ENCODE measurements around the gene ERBIN. TPM values are rescaled to one million over a fixed set of nuclear protein-coding genes. Genes with fewer than 3 reads are reported as not detected.
"Not testable (repeated sequence)": the region's sequence is repeated elsewhere in the genome, so short reads cannot be mapped to it uniquely, and the experiment has no call there.

Gene ERBIN
- polyA plus RNA-seq, 1 donor = 124 TPM

- no peak for DNase-seq
Measured at GRCh38 chr5:66004216-66004615, 77.8 kb downstream of the ERBIN start.

DNA sequence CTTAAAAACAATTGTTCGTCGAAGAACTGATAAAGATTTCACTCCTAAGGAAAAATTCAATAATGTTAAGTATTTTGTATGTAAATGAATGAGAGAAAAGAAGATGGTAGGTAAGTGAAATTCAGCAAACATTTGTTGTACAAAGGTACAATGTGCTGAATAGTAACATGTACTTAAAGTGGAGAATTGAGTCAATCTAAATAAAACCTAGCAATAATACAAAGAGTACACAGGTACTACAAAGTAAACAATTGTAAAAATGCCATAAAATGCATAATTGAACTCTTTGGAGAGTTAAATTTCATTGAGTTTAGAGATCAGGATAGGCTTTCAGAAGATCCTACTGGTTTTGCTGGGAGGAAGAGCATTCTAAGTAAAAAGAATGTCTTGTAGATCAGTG, 82.9 kb downstream of the ERBIN start:
- no peak for DNase-seq

DNA sequence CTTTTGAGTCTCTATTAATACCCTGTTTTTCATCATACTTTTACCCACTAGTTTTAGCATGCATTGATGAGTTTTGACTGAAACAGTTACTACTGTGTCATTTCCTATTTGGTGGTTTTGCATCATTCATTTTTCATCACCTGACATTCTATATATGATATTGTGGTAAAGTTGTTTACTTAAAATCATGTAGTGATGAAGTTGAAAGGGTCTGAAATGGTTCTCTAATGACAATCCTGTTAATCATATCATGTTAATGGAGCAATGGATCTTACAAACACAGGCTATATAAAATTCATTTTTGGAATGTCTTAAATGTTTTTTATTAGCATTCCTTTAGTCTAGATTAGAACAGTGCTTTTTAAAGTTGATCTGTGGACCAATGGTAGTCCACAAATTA, 84.1 kb downstream of the ERBIN start:
- DNase-seq = no peak

DNA sequence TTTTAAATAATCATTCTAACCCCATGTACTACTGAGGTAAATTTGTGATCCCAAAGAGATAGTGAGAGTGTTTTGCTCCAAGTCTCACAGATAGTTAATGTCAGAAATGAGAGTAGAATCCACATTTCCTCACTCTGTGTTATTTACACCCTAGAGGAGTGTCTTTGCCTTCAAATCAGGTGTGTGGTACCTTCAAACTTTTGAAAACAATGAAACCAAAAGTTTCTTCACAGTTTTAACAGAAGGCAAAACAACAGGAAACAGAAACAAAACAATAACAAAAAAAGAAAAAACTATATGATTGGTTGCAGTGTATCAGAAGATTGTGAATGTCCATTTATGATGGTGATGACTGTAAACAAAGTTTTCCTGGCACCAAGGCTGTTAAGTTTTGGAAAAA, 85.9 kb downstream of the ERBIN start:
- no peak for DNase-seq

DNA sequence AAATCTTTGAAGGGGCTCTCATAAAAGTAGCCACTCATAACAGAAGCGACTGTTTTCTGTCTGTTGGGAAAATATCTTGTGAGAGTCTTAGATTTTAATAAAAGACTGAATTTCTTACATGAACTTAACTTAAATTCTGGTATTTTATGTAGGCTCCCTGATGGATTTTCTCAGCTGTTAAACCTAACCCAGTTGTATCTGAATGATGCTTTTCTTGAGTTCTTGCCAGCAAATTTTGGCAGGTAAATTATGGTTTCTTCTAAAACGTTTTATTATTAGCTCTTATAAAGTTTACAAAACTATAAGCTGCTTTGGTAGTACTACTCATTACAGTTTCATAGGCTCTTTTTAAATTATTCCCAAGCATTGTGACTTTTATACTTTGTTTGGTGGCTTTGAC, 87.0 kb downstream of the ERBIN start:
- no peak for DNase-seq

DNA sequence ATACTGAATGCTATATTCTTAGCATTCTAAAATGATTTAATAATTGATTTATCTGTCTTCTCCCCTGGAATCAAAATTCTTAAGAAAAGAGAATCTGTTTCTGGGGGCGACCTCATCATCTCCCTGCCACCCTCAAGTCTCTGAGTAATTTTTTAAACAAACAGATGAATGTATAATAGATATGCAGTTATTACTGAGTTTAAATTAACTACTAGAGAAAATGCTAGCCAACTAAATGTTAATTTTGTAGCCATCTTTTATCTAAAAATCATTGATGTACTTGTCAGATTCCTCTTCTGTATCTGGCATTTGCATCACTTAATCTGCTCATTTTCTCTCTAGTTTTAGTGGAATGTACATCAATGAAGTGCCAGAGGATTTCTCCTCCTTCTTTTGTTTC, 87.5 kb downstream of the ERBIN start:
- DNase-seq = no peak

DNA sequence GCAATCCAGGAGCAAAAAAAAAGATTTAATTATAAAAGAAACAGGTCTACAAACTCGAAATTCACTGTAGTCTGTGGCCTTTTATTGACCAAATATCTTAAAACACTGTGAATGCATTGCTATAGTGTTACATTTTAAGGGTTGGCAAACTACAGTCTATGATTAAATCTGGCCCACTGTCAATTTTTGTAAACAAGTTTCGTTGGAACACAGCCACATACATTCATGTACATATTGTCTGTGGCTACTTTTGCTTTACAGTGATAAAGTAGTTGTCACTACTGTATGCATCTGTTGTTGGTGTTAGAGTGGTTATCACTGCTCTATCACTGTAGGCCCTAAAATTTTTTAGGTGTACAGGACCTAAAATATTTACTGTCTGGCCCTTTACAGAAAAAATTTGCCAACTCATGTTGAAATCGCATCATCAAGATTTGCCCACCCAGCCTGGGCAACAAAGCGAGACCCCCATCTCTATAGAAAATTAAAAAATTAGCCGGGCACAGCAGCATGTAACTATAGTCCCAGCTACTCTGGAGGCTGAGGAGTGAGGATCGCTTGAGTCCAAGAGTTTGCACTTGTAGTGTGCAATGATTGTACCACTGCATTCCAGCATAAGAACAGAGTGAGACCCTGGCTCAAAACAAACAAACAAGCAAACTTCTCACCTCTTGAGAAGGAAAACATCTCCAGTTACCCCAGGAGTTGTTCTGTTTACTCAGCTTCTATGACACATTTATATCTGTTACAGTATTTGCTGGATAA, 89.0 kb downstream of the ERBIN start:
- no peak for DNase-seq

DNA sequence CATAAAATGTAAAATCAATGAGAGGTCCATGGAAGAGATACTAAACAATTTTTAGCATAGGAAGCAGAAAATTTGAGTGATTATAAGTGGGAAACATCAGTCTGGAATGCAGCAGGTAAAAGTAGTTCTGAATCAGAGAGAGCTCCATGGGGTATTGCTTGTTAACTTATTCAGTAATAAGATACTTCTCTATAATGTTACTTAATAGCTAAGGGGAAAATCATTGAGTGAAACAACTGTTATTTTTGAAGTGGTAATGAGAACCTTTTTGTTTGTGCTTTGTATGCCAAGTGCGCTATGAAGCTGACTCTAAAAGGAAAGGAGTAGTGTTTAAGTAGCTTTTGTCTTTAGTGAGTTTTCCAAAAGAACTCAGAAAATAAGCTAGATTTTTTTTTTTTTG, 95.2 kb downstream of the ERBIN start:
- no peak for DNase-seq

GRCh38 chr5:66039296-66039695, 112.9 kb downstream of the ERBIN start:
- no peak for DNase-seq

DNA sequence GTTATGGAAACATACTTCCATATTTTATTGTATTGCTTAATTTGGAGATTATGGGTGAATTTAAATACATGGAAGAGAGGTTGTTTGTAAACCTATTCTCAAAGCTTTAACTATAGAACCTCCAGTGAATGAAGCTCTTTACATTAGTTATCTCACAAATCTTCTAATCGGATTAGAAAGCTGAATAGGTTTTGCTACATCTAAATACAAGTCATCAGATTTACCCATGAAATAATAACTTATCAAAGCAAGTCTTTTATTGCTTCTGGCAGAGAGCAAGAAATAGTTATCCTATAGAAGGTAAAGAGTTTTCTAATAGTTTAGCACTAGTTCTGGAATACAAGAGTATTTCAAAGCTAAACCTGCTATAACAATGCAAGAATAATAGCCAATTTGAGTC, 113.3 kb downstream of the ERBIN start:
- no peak for DNase-seq

- DNase-seq = no peak
Measured at GRCh38 chr5:66041627-66042026, 115.3 kb downstream of the ERBIN start.

- DNase-seq = no peak
Measured at GRCh38 chr5:66057239-66057638, 130.9 kb downstream of the ERBIN start.

DNA sequence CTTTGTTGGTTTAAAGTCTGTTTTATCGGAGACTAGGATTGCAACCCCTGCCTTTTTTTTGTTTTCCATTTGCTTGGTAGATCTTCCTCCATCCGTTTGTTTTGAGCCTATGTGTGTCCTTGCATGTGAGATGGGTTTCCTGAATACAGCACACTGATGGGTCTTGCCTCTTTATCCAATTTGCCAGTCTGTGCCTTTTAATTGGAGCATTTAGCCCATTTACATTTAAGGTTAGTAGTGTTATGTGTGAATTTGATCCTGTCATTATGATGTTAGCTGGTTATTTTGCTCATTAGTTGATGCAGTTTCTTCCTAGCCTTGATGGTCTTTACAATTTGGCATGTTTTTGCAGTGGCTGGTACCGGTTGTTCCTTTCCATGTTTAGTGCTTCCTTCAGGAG, 134.9 kb downstream of the ERBIN start:
- not testable (repeated sequence) for DNase-seq

DNA sequence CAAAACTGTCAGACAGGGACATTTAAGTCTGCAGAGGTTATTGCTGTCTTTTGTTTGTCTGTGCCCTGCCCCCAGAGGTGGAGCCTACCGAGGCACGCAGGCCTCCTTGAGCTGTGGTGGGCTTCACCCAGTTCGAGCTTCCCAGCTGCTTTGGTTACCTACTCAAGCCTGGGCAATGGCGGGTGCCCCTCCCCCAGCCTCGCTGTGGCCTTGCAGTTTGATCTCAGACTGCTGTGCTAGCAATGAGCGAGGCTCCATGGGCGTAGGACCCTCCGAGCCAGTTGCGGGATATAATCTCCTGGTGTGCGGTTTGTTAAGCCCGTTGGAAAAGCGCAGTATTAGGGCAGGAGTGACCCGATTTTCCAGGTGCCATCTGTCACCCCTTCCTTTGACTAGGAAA, 136.7 kb downstream of the ERBIN start:
- not testable (repeated sequence) for DNase-seq

- no peak for DNase-seq
Measured at GRCh38 chr5:66066826-66067225, 140.5 kb downstream of the ERBIN start.

DNA sequence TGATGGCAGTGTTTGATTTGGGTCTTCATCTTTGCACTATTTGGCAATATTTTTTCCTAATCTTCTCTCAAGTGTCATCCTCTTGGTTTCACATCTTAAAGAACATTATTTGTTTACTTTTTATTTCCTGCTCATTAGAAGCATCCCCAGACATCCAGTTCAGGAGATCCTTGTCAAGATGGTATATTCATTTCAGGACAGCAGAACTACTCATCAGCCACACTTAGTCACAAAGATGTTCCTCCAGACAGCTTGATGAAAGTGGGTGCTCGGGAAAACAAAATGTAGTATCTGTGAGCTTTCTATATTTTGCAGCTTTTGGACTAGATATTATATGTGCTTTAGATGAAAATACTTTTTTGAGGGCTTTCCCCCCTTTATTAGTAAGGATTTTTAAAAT, 145.7 kb downstream of the ERBIN start:
- DNase-seq = no peak

DNA sequence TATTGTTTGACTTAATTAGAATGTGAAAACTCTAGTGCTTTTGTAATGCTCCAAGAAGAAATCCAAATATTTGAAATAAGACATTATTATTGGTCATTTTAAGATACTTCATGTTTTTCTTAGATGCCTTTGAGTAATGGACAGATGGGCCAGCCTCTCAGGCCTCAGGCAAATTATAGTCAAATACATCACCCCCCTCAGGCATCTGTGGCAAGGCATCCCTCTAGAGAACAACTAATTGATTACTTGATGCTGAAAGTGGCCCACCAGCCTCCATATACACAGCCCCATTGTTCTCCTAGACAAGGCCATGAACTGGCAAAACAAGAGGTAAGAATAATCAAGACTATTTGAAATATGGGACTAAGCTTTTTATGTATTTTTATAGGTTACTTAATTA, 148.5 kb downstream of the ERBIN start:
- no peak for DNase-seq

GRCh38 chr5:66080664-66081063, 154.3 kb downstream of the ERBIN start:
- no peak for DNase-seq

- DNase-seq = no peak
Measured at GRCh38 chr5:66089384-66089783, 163.0 kb downstream of the ERBIN start.

GRCh38 chr5:66100851-66101250, 174.5 kb downstream of the ERBIN start:
- DNase-seq = no peak

- DNase-seq = no peak
Measured at GRCh38 chr5:66113160-66113559, 186.8 kb downstream of the ERBIN start.

DNA sequence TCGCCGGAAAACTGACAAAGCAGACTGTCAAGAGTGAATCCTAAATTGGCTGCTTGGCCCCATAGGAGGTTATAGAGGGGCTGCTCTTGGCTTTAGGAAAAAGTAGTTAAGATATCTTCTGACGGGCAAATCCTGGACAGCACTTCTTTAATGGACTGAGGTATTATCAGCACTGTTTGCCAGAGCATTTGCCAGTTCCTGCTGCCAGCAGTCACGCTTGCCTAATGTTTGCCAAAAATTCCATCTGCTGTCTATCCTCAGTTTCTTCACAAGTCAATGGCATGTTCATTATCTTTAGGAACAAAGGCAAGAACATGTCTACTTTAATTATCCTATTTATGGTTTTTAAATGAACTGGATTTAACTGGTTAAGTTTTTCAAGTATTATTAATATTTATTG, 191.9 kb downstream of the ERBIN start:
- DNase-seq = no peak

GRCh38 chr5:66122379-66123034, 196.1 kb downstream of the ERBIN start:
- DNase-seq = no peak

- no peak for DNase-seq
Measured at GRCh38 chr5:66129144-66129543, 202.8 kb downstream of the ERBIN start.

Measured in left kidney (tissue), 2 donors.